GM18498 (cell line): ENCODE measurements around the gene STX1A.
"Not testable (repeated sequence)": the region's sequence is repeated elsewhere in the genome, so short reads cannot be mapped to it uniquely, and the experiment has no call there.

Source experiments
- ATAC-seq: cut with Tn5 transposase; IDR thresholded peaks from one replicate; pipeline ENCODE4 v1.9.1; 2021; ENCODE audit warnings: mild to moderate bottlenecking, moderate library complexity; ENCODE audit not compliant: unreplicated experiment

The STX1A gene

GRCh38 chr7:73655309-73655708 is 64.2 kb downstream of the STX1A start:
- ATAC-seq: not testable (repeated sequence)

- ATAC-seq: no peak
Observed at GRCh38 chr7:73652541-73652949, 66.9 kb downstream of the STX1A start.

- no peak for ATAC-seq
Observed at GRCh38 chr7:73650524-73650923, 68.9 kb downstream of the STX1A start.

GRCh38 chr7:73649576-73649975 is 69.9 kb downstream of the STX1A start:
- no peak for ATAC-seq
